Measurements from ENCODE around the gene CLMP.

DNA sequence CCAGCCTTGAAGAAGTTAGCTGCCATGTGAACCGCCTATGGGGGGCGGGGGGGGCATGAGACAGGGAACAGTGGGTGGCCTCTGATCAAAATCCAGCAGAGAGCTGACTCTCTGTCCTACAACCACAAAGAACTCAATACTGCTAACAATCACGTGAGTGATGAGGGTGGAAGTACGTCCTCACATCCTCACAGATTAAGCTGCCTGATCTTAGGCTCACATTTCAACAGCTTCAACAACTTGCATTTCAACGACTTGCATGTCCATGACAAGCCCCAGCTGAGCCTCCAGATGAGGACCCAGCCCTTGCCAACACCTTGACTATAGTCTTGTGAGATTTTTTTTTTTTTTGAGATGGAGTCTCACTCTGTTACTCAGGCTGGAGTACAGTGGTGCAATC is 51.6 kb downstream of the CLMP start:
- TF ChIP-seq, protein P1, sequence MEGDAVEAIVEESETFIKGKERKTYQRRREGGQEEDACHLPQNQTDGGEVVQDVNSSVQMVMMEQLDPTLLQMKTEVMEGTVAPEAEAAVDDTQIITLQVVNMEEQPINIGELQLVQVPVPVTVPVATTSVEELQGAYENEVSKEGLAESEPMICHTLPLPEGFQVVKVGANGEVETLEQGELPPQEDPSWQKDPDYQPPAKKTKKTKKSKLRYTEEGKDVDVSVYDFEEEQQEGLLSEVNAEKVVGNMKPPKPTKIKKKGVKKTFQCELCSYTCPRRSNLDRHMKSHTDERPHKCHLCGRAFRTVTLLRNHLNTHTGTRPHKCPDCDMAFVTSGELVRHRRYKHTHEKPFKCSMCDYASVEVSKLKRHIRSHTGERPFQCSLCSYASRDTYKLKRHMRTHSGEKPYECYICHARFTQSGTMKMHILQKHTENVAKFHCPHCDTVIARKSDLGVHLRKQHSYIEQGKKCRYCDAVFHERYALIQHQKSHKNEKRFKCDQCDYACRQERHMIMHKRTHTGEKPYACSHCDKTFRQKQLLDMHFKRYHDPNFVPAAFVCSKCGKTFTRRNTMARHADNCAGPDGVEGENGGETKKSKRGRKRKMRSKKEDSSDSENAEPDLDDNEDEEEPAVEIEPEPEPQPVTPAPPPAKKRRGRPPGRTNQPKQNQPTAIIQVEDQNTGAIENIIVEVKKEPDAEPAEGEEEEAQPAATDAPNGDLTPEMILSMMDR (IDR thresholded peaks at IDR 0.05), result no peak
- TF ChIP-seq POLR2A (IDR thresholded peaks at IDR 0.05; ENCODE audit: low read depth), result no peak

All from esophagus muscularis mucosa (tissue), 3 donors.